GM10847 (cell line): ENCODE data around the gene POLD3.

Experiments used
- POLR2A ChIP-seq: IDR thresholded peaks from 2 replicates; pipeline ENCODE4 v1.6.1; 2011; ENCODE audit not compliant: insufficient read length; ENCODE audit errors: extremely low read depth

POLD3 gene

GRCh38 chr11:74678041-74678440 is 85.7 kb downstream of the POLD3 start:
- no peak for TF ChIP-seq POLR2A

GRCh38 chr11:74678591-74679512 is 86.5 kb downstream of the POLD3 start:
- TF ChIP-seq POLR2A = no peak

- no peak for TF ChIP-seq POLR2A
Observed at GRCh38 chr11:74679513-74679865, 87.1 kb downstream of the POLD3 start.

- no peak for TF ChIP-seq POLR2A
Observed at GRCh38 chr11:74680035-74680671, 87.8 kb downstream of the POLD3 start.

GRCh38 chr11:74680703-74681531 is 88.5 kb downstream of the POLD3 start:
- TF ChIP-seq POLR2A = no peak

DNA sequence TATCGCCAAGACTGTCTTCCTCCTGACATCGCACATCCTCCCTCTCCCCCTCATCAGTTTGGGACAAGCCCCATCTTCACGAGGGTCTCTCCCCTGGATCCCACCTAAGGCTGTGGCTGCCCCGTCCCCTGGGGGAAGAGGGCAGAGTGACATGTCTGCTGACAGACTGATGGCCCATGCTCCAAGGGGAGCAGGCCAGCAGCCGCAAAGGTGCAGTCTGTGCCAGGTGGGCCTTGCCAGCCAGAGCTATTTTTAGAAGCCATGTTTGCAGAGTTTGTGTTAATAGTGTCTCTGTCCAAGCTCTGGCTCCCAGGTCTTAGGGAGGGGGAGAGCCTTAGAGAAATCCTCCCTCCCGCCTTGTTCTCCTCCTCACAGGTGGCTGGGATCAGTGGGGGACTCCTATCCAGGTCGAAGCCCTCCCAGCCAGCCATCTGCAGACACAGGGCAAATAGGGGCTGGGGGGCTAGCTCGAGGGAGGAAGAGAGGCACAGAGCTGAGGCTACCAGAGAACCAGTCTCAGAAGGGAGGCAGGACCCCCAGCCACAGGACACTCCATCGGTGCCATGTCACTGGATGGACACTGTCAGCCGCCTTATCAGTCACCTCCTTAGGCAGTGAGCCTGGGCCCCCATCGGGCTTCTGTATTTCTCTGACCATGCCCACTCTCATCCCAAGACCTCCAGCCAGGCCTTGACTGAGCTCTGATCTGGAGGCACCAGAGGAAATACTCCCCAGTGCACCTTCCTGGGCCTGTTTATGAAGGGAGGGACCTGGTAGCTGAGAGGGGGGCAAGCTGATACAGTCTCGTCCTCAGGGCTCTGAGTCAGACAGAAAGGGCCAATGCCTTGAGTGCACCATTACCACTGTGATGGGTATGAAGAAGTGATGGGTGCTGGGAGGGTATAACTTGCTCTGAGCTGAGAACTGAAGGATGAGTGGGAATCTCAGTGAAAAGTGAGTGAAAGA is 89.6 kb downstream of the POLD3 start:
- TF ChIP-seq POLR2A = no peak

GRCh38 chr11:74682731-74683278 is 90.4 kb downstream of the POLD3 start:
- no peak for TF ChIP-seq POLR2A

DNA sequence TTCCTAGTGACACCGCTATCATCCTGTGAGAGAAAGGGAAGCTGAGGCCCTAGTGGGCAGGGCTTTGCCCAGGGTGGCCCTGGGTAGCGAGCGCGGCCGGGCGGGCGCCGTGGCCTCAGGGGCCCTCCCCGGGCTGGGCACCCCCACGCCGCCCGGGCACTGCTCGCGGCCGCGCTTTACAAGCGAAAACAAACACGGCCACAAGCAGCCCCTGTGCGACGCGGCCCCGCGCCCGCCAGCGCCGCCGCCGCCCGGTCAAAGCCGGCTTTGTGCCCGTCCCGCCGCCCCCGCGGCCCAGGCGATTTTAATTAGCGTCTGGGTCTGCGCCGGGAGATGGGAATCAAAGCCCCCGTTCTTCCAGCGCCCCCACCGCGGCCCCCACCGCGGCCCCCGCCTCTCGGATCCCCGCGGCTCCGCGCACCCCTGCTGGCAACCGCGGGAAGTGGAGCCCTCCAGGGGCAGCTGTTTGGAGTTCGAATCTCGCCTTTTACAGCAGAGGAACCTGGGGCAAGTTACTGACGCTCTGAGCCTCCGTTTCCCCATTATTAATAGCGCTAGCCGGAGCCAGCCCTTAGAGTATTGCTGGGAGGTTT is 91.0 kb downstream of the POLD3 start:
- TF ChIP-seq POLR2A = no peak

DNA sequence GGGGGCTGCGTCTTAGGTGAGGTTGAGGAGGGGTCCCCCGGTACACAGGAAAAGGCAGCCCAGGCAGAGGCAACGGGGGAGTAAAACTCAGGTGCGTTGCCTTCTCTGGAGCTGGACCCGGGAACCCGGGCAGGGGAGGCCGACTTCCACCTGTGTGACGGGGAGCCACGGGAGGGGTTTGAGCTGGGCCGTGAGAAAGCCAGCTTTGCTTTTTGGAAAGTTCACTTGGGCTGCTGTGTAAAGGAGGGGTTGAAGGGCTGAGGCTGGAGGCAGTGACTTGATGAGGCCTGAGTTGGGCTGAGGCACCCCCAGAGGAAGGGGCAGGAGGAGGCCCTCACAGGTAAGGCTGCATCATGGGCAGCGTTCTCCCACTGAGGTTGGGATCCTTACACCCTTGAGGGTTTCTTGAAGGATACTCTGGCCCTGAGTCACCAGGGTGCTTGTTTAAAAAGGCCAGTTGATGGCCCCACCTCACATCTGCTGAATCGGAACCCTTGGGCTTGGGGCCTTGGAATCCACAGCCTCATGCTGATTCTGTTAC is 91.6 kb downstream of the POLD3 start:
- TF ChIP-seq POLR2A = no peak

DNA sequence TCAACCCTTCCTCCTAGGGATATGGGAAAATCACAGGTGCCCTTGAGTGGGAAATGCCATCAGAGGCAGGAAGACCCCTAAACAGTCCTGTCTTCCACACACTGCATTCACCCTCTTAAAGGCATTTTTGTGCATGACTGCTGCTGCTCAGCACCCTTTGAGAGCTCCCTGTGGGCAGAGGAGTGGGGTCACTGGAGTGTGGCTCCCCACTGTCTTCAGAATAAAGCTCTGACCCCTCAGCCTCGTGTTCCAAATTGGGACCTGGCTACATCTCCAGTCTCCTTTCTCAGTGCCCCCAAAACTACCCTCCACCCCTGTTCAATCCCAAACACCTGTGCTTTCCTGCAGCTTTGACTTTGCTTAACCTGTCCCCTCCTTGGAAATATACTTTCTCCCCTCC is 92.3 kb downstream of the POLD3 start:
- no peak for TF ChIP-seq POLR2A

GRCh38 chr11:74685338-74685737 is 93.0 kb downstream of the POLD3 start:
- no peak for TF ChIP-seq POLR2A

DNA sequence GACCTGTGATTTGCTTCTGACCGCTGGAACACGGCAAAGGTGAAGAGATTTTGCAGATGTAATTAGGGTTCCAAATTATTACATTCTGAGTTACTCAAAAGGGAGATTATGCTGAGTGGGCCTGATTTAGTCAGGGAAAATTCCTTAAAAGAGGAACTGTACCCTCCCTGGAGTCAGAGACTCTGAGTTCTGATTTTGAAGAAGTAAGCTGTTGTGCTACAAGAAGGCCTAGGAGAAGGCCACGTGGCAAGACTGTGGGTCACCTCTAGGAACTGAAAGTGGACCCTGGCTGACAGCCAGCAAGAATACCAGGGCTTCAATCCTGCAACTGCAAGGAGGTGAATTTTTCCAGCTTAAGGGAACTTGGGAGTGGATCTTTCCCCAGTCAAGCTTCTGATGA is 93.5 kb downstream of the POLD3 start:
- no peak for TF ChIP-seq POLR2A

DNA sequence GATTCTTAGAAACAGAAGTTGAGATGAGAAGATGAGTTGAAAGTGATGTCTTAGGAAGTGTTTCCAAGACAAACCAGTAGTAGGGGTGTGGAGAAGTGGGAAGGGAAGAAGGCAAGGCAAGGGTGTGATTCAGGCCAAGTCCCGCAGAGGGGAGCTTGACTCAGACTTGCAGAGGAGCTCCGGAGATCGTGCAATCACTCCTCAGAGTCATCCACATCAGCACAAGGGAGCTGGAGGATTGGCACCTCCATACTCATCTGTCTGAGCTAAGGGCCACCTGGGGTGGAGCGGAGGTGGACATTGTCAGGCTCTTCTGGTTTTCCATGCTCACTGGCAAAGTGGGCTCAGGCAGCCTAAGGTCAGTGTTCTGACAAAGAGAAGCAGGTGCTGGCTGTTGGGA is 94.4 kb downstream of the POLD3 start:
- no peak for TF ChIP-seq POLR2A
